PC-3 (cell line): ENCODE results near the gene CBL.

ENCODE experiments used
- EZH2 ChIP-seq: fragments of 300-600 bp; sonication (generic); IDR thresholded peaks from one replicate; pipeline ENCODE4 v1.6.1; 2017; ENCODE audit warnings: antibody characterized with exemption, mild to moderate bottlenecking, low read length; ENCODE audit not compliant: unreplicated experiment
- TF ChIP-seq, protein P1 (sequence below): fragments of 300-600 bp; sonication (generic); conservative IDR thresholded peaks from 2 replicates; pipeline ENCODE4 v1.5.1; 2017; ENCODE audit warnings: antibody characterized with exemption, low read depth, mild to moderate bottlenecking, low read length

- no peak for TF ChIP-seq EZH2
- TF ChIP-seq, protein P1, sequence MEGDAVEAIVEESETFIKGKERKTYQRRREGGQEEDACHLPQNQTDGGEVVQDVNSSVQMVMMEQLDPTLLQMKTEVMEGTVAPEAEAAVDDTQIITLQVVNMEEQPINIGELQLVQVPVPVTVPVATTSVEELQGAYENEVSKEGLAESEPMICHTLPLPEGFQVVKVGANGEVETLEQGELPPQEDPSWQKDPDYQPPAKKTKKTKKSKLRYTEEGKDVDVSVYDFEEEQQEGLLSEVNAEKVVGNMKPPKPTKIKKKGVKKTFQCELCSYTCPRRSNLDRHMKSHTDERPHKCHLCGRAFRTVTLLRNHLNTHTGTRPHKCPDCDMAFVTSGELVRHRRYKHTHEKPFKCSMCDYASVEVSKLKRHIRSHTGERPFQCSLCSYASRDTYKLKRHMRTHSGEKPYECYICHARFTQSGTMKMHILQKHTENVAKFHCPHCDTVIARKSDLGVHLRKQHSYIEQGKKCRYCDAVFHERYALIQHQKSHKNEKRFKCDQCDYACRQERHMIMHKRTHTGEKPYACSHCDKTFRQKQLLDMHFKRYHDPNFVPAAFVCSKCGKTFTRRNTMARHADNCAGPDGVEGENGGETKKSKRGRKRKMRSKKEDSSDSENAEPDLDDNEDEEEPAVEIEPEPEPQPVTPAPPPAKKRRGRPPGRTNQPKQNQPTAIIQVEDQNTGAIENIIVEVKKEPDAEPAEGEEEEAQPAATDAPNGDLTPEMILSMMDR, result no peak
Observed at GRCh38 chr11:119355091-119355843, 149.1 kb downstream of the CBL start.
